Measurements from ENCODE around the gene CGB7. TPM values are rescaled to one million over a fixed set of nuclear protein-coding genes. Genes with fewer than 3 reads are reported as not detected.
A peak's percentile ranks its signal among the peaks of the same experiment; 100 is the strongest.

The CGB7 gene
- total and polyA plus RNA-seq, 2 of the 13 experiments (the other 11 are each of a cell fraction or from before 2014, with no cell fraction given): 0.07 TPM; not detected in 1

GRCh38 chr19:49097453-49098288, 40.1 kb upstream of the CGB7 start (continued):
- TF ChIP-seq CTCF (CRISPR knock-in tag; IDR thresholded peaks at IDR 0.05): peak; percentile 97
- no peak for TF ChIP-seq ZNF678 (CRISPR knock-in tag; IDR thresholded peaks at IDR 0.05)
- TF ChIP-seq ZNF513 (CRISPR knock-in tag; conservative IDR thresholded peaks at IDR 0.05): no peak
- no peak for TF ChIP-seq ZNF710 (CRISPR knock-in tag; IDR thresholded peaks at IDR 0.05; ENCODE audit: borderline replicate concordance)
